Glomerular endothelial cell (primary cell): ENCODE measurements around the gene TGM4. TPM values are rescaled to one million over a fixed set of nuclear protein-coding genes. Genes with fewer than 3 reads are reported as not detected.

Experiments
- DNase-seq: peaks from one replicate; pipeline ENCODE4 v3.0.0-alpha.2; 2011; ENCODE audit warnings: low read depth, low spot score; ENCODE audit errors: extremely low read depth
- total RNA-seq: library from RNA; depleted of rRNA; stranded (reverse); fragments of >200 nt; gene quantifications from 2 replicates; pipeline ENCODE4 v1.2.3, GENCODE V29; 2015

The TGM4 gene
- total RNA-seq, 1 donor from 2014 or later: not detected

DNA sequence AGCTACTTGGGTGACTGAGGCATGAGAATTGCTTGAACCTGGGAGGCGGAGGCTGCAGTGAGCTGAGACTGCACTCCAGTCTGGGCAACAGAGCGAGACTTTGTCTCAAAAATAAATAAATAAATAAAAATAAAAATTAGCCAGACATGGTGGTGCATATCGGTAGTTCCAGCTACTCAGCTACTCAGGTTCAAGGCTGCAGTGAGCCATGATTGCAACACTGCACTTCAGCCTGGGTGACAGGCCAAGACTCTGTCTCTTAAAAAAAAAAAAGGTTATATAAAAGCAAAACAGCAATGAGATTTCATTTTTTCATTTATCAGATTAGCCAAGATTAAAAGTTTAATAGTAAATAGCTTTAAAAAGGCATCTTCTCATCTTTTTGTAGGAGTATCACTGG, 2.9 kb downstream of the TGM4 start:
- DNase-seq: no peak

DNA sequence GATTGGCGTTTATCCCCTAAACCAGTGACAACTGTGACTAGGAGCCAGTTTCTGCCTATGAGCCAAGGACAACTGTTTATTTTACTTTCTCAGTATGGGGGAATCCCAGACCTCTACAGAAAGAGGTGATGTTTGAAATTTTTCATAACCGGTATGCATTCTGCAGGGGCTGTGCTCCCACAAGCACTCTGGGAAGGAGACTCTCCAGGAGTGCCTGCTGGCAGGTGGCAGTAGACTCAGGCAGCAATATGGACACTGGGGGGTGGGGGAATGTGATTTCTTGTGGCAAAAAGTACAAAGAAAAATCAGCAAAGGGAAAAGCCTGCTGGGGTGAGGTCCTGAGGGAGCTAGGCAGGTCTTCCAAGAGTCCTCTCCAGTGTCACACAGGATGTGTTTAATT, 5.9 kb downstream of the TGM4 start:
- DNase-seq: no peak

DNA sequence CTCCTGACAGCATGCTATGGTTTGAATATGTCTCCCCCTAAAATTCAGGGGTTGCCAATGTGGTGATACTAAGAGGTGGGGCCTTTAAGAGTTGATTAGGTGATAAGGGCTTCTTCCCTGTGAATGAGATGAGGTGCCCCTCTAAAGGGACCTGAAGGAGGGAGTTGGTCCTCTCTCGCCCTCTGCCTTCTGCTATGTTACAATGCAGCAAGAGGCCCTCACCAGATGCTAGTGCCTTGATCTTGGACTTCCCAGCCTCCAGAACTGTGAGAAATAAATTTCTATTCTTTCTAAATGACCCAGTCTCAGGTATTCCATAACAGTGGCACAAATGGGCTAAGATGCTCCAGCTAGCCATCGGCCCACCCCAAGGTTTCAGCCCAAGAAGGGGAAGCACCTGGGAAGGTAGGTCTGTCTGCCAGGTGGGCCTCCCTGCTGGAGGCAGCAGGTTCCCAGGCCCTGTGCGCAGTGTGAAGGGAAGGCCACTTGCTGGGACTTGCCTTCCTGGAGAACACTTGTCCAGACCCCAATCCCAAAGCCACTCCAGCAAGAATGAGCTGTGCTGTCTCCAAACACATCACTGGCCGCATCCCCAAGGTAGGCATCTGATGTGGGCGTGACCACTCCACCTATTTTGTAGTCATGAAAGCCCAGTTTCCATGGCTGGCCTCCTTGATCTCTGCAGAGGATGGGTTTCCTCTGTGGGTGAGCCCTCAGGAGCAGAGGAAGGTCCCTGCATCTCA, 9.0 kb downstream of the TGM4 start:
- no peak for DNase-seq

DNA sequence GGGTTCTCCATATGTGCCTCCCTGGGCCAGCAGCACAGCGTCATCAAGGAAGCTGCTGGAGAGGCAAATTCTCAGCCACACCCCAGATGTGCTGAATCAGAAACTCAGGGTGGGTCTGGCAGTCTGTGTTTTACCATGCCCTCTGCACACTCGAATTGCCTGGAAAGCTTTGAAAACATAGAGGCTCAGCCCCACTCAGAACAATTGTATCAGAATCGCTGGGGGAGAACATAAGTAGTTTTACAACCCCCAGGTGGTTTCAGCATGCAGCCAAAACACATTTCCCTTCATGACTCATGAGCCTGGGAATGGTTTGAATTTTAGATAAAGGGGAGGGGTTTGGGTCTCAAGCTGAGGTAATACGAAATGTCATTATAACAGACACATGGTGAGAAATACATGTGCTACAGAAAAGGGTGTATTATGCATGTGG, 9.6 kb downstream of the TGM4 start:
- peak; percentile 67 for DNase-seq

DNA sequence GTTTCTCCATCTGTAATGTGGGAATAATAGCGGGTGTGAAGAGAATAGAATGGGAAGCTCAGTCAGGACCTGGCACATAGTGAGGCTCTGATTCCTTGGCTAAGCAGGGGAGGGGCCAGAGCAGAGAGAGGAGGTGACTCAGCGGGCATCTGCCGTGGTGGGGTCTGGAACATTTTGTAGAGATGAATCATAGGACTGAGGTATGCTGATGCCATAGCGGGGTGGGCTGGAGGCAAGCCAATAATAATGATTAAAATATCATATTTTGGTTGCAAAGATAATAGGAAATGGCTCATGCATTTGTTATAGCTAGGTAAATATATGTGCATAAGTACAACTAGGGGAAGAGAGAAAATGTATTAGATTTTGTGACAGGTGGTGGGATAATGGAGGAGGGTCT, 11.2 kb downstream of the TGM4 start:
- peak; percentile 83 for DNase-seq

DNA sequence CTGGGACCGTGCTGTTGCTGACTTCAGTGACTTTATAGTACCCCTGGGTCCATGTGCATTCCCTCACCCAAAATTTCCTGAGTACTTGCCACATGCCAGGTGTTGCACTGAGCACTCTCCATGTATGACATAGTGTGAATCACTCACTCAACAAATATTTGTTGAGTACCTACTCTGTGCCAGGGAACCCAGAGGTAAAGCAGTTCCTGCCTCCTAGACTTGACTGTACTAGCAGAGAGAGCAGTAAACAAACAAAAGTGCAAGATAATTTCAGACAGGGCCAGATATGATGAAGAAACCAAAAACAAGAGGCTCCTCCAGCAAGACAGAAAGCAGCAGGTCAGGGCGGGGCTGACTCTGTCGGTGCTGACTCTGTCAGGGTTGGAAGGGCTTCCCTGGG, 12.2 kb downstream of the TGM4 start:
- no peak for DNase-seq

DNA sequence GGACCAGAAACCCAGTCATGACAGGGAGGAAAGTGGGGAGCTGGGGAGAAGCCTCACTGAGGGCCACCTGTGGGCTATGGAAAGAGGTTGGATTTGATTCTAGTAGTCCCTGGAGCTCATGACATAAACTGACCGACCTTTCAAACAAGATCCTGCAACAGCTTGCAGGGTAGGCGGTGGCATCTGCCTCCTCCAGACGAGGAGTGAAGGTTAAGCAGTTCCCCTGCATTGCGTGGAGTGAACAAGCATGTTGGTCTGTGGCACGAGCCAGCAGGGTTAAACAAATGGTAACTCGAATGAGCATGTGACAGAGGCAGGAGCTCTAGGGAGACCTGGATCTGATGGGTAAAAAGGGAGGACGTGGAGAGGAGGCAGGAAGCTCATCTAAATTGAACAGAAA, 12.7 kb downstream of the TGM4 start:
- DNase-seq: no peak

DNA sequence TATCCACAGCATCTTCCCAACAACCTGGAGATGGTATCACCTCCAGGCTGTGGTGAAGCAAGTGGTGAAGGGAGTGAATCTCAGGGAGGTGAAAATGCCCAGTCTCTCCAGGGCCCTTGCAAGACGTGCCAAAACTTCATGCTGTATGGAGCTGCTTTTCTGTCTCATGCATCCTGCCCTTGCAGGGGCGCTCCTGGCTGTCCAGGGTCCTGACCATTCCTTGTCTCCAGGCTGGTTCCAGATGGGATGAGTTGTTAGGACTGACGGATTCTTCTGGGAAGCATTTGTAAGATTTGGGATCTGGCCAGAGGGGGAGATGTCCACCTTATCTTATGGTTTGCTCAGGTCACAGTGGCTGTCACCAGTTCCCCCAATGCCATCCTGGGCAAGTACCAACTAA, 15.8 kb downstream of the TGM4 start:
- no peak for DNase-seq

DNA sequence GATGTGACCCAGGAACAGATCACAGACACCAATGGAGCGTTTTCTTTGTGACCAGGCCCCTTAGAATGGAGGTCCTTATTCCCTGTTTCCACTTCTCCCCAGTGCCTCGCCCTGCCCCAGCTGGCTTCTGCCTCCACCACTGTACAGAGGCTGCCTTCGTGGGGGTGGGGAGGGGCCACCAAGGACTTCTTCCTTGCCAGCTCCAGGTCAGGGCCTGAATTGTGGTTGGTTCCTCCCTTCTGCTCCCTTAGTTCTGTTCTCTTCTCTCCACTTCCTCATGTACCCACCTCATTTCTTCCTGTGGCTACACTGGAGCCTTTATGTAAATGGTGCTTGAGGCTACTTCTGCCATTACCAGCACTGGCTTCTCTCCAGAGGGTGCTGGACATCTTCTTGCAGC, 16.4 kb downstream of the TGM4 start:
- DNase-seq: no peak

DNA sequence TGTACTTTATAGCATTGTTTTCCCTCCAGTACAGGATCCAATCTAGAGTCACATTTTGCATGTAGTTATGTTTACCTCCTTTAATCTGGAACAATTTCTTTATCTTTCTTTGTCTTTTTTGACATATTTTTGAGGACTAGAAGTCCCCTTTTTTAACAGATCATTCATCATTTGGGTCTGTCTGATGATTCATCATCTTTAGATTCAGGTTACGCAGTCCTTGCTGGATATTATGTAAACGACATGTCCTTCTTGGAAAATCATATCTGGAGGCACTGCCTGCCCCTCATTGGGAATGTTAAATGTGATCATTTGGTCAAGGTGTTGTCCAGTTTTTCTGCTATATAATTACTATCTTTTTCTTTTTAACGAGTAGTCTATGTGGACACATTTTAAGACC, 18.3 kb downstream of the TGM4 start:
- no peak for DNase-seq

DNA sequence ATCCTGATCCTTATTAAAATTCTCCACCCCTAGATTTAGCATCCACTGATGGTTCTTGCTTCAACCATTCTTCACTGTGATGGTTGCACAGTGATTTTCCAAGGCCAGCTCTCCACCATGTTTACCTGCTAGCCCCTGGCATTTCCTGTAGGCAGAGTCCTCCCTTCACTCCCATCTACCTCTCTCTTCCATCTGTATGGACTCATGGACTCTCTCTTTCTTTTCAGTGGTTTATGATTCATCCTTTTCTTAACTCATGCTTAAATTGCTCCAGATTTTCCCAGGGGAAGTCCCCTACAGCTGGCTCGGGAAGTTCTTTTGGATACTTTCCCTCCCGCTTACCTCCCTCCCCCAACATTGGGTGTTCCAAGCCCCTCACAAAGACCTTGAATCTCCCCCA, 18.7 kb downstream of the TGM4 start:
- DNase-seq: no peak

DNA sequence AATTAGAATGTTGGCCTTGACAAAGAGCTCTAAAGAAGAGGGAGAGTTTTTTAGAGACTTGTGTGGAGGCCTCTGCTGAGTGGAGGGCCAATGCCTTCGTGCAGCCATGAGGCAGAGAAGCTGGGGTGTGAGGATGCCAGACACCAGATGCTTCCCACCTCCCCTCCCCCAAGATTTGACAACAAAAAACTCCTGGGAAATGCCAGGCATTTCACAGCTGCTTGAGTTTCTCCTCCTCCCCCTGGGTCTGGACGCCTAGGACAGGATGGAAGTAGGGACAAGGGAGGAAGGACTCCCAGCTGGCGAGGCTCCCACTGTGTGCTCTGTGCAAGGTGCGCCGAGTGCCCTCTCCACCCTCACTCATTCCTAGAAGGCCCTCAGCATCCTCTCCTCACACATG, 20.1 kb downstream of the TGM4 start:
- DNase-seq: no peak

DNA sequence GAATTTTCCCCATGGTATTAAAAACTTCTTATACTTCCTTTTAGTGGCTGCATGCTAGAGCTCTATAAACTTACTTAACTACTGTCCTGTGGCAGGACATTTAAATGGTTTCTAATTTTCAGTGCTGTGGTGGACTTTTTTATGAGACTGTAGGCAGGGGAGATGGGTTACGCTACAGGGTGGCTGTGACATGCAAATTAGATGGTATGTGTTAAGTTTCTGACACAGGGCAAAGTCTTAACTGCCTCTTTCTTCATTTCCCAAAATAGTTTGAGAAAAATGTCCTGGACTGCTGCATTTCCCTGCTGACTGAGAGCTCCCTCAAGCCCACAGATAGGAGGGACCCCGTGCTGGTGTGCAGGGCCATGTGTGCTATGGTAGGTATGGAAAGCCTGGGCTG, 22.0 kb downstream of the TGM4 start:
- DNase-seq: no peak

DNA sequence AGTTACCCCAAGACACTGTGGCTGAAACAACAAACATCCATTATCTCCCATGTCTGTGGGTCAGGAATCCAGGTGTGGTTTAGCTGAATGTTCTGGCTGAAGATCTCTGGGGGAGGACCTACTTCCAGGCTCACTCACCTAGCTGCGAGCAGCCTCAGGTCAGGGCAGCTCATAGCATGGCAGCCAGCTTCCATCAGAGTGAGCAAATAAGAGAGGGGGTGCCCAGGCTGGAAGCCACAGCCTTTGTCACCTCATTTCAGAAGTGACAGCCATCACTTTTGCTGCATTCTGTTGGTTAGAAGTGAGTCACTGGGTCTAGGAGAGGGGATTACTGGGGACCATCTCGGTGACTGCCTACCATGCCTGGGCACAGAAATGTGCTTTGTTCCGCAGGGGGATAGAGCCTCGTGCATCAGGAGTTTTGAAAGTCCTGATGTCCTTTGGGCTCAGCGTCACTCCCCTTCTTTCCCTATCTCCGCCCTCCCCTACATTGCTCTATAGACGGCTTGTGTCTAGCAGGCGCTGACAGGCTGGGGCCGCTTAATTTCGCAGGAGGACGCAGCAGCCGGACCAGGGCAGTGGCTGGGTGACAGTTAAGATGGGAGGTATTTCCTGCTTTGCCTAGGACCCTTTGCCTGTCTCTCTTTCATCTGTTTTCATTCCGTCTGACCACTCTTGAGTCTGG, 25.4 kb downstream of the TGM4 start:
- DNase-seq: no peak

DNA sequence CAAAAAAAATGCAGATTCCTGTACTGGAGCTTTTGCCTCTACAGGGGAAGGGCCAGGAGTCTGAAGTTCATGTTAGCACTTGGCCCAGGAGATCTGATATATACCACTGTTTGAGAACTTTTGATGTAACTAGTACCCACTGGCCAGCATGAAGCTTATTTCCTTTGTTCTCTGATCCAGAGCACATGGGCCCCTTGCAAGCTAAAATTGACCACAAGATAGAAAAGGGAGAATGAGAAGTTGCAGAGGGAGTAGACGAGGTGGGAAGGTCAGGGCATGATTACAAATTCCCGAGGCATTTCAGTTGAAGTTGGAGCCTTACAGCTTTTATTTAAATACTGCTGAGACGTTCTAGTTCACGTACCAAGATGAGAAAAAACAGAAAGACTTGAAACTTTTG, 28.2 kb downstream of the TGM4 start:
- DNase-seq: no peak

DNA sequence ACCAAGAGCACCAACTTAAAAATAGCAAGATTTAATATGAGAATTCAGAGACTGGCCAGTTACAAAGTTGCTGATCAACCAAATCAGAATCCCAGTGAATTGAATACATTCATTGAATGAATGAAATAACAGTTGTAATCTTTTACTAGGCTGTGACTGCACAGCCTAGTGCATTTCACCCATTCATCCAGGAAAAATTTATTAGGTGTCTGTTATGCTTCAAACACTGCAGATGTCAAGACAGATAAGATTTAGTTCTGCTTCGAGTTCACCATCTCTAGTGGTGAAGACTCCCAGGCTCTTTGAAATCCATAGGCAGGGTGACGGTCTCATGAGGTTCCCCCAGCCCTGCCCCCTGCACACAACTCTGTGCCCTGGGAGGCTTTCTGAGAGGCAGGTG, 28.9 kb downstream of the TGM4 start:
- DNase-seq: no peak

DNA sequence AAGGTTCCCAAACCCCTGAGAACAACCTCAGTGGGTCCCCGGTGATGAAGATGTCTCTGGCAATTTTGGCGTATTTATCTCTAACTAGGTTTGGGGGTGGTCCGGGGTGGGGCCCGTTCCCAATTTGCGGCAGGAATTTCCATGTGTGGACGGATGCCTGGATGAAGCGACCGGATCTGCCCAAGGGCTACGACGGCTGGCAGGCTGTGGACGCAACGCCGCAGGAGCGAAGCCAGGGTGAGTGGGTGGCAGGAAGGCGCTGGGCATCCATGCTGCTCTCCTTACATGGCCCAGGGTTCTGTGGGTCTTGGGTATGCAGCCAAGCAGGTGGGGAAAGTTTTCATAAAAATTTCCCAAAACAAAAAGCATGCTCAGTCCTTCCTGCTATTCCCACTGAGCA, 29.3 kb downstream of the TGM4 start:
- no peak for DNase-seq

DNA sequence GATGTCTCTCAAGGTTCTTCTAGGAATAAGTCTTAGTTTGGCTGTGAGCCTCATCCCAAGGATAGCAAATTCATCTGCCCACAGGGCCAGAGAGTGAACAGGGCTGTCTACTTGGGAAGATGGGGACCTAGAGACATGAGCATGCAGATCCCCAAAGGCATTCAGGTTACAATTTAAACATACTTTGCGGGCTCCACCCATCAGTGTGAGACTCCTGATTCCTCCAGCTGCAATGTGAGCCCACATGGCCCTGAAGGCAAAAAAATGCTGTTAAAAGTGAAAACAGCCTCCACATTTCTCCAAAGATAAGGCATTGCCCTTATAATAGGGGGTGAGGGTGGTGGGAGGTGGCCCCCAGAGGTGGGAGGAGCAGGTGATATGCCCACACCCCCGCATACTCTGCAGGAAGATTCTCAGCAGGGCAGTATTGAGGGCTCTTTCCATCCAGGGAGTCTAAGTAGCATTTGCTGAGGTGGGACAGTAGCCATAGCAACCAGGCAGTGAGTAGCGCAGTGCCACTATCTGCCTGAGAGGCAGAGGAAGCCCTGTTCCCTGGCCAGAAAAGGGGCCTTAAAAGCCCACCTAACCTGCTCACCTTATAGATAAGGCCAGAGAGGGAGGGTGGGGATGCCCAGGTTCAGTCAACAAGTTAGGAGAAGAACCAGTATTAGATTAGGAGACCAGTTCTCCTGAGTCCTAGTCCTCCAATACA, 31.2 kb downstream of the TGM4 start:
- no peak for DNase-seq

DNA sequence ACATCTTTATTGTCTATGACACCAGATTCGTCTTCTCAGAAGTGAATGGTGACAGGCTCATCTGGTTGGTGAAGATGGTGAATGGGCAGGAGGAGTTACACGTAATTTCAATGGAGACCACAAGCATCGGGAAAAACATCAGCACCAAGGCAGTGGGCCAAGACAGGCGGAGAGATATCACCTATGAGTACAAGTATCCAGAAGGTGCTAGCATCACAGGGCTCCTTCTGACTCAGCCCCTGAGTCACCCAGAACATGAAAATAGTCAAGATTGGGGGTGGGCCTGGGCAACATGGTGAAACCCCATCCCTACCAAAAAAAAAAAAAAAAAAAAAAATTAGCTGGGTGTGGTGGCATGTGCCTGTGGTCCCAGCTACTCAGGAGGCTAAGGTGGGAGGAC, 32.6 kb downstream of the TGM4 start:
- DNase-seq: no peak

DNA sequence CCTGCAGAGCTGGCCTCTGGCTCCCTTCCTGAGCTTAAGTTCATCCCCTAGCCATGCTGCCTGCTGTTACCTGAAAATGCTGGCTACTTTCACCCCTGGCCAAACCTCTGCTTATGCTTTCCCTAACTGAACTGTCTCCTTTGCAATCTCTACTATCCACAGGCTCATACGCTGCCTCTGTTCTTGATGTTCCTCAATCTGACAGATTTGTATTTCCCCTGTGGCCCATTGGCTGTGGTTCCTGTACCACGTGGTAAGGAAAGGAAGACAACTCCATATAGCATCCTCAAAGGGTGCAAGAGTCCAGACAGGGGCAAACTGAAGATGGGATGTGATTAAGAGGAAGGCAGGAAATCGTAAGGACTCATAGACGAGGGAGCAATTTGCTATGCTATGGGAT, 33.2 kb downstream of the TGM4 start:
- DNase-seq: no peak

DNA sequence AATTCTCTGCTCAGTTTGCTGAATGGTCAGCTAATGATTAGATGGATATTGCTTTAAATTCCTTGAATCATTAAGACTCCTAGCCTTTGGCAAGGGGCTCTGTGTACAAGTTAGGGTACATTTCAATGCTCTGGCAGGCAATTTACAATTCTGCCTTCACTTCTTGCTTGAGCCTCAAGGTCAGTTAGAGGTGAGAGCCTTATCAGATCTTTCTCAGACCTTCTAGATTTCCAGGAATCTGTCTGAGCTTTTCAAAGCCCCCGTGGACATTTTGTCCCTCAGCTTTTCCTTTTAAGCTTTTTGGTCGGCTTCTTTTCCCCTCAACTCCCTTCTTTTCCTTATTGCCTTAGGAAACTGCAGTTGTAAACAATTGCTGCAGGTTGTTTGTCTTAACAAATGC, 34.7 kb downstream of the TGM4 start:
- no peak for DNase-seq

DNA sequence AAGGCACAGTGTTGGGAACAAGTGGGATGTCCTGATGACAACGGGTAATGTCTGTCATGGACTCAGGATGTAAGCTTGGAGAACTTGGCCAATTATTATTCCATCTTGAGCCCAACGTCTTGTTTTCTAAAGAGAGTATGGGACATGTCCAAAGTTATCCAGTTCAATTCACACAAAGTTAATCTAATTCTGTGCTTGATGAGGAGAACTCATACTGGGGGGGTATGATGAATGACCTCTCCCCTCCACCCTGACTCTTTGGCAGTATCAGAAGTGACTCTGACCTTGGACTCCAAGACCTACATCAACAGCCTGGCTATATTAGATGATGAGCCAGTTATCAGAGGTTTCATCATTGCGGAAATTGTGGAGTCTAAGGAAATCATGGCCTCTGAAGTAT, 36.3 kb downstream of the TGM4 start:
- no peak for DNase-seq
